HepG2 (cell line): ENCODE results near the gene UNKL. TPM values are rescaled to one million over a fixed set of nuclear protein-coding genes. Genes with fewer than 3 reads are reported as not detected.

ENCODE experiments used
- BHLHE40 ChIP-seq: IDR thresholded peaks from 2 replicates; pipeline ENCODE4 v1.6.1; 2011; ENCODE audit warnings: low read length, improper control_type of control experiment
- KLF13 ChIP-seq: sonication (generic); formaldehyde crosslinking; IDR thresholded peaks from 2 replicates; pipeline ENCODE4 v1.4.0; 2020; ENCODE audit warnings: mild to moderate bottlenecking, missing genetic modification reagents
- KMT2A ChIP-seq: sonication (generic); formaldehyde crosslinking; IDR thresholded peaks from 2 replicates; pipeline ENCODE4 v1.4.0; 2020; ENCODE audit warnings: missing genetic modification reagents
- MBNL3 ChIP-seq: fragments of 250-450 bp; sonication (Bioruptor Pico); conservative IDR thresholded peaks from 2 replicates; pipeline ENCODE4 v1.8.0; 2022; ENCODE audit warnings: mild to moderate bottlenecking, inconsistent platforms
- MZF1 ChIP-seq: sonication (generic); formaldehyde crosslinking; IDR thresholded peaks from 2 replicates; pipeline ENCODE4 v1.8.1; 2023; ENCODE audit warnings: mild to moderate bottlenecking, missing genetic modification reagents, borderline replicate concordance
- NFYC ChIP-seq: IDR thresholded peaks from 2 replicates; pipeline ENCODE4 v1.6.1; 2016; ENCODE audit warnings: missing genetic modification reagents, missing compliant biosample characterization
- POLR2G ChIP-seq: fragments of 200-400 bp; formaldehyde crosslinking; IDR thresholded peaks from 2 replicates; pipeline ENCODE4 v1.6.1; 2018; ENCODE audit warnings: mild to moderate bottlenecking, low read depth, low read length, moderate library complexity
- RBM39 ChIP-seq: fragments of 200-400 bp; formaldehyde crosslinking; IDR thresholded peaks from one replicate; pipeline ENCODE4 v1.6.1; 2018; ENCODE audit warnings: antibody characterized with exemption, mild to moderate bottlenecking, low read depth, low read length; ENCODE audit not compliant: poor library complexity, severe bottlenecking
- SALL2 ChIP-seq: sonication (generic); formaldehyde crosslinking; IDR thresholded peaks from 2 replicates; pipeline ENCODE4 v1.8.1; 2023; ENCODE audit warnings: mild to moderate bottlenecking, missing genetic modification reagents, inconsistent platforms
- SETDB1 ChIP-seq: sonication (generic); formaldehyde crosslinking; IDR thresholded peaks from 2 replicates; pipeline ENCODE4 v1.5.1; 2020; ENCODE audit warnings: missing genetic modification reagents, mild to moderate bottlenecking, borderline replicate concordance
- ZMYM4 ChIP-seq: sonication (generic); formaldehyde crosslinking; IDR thresholded peaks from 2 replicates; pipeline ENCODE4 v1.8.1; 2023; ENCODE audit warnings: mild to moderate bottlenecking, missing genetic modification reagents
- ZNF138 ChIP-seq: sonication (generic); formaldehyde crosslinking; IDR thresholded peaks from 2 replicates; pipeline ENCODE4 v1.5.0; 2020; ENCODE audit warnings: mild to moderate bottlenecking, low read depth, missing genetic modification reagents
- ZNF484 ChIP-seq: sonication (generic); formaldehyde crosslinking; IDR thresholded peaks from 2 replicates; pipeline ENCODE4 v1.5.1; 2020; ENCODE audit warnings: mild to moderate bottlenecking, low read depth, missing genetic modification reagents, borderline replicate concordance
- ZNF674 ChIP-seq: sonication (generic); formaldehyde crosslinking; IDR thresholded peaks from 2 replicates; pipeline ENCODE4 v1.5.0; 2020; ENCODE audit warnings: low read depth, mild to moderate bottlenecking, missing genetic modification reagents
- ZNF678 ChIP-seq: sonication (generic); formaldehyde crosslinking; IDR thresholded peaks from 2 replicates; pipeline ENCODE4 v1.4.0; 2020; ENCODE audit warnings: mild to moderate bottlenecking, missing genetic modification reagents
- ZNF766 ChIP-seq: sonication (generic); formaldehyde crosslinking; IDR thresholded peaks from 2 replicates; pipeline ENCODE4 v1.5.0; 2020; ENCODE audit warnings: missing genetic modification reagents, borderline replicate concordance
- ZNF879 ChIP-seq: sonication (generic); formaldehyde crosslinking; IDR thresholded peaks from 2 replicates; pipeline ENCODE4 v1.8.1; 2023; ENCODE audit warnings: missing genetic modification reagents
- polyA plus RNA-seq, 8 experiments: library from polyadenylated mRNA; depleted of rRNA in 3 of 8; stranded (reverse) in 7 of 8; unstranded in 1 of 8; fragments of >200 nt; fragmentation: Illumina TruSeq in 4 of 8; extraction: Trizol in 4 of 8; gene quantifications; 2 replicates each; pipeline versions ENCODE4 v1.2.1 to v1.2.3, GENCODE V29; 2011 to 2016; ENCODE audit warnings: low read depth in 4 of 8, missing spikeins in 1 of 8, mixed read lengths in 1 of 8; ENCODE audit not compliant: insufficient read depth in 1 of 8
- total RNA-seq, 5 experiments: library from RNA; depleted of rRNA; stranded (reverse); fragments of >200 nt; fragmentation: Illumina TruSeq; extraction: Trizol; gene quantifications; 2 replicates each; pipeline ENCODE4 v1.2.3, GENCODE V29; 2016; ENCODE audit warnings: low read depth in 1 of 5
- TF ChIP-seq, protein P1 (sequence below): IDR thresholded peaks from 2 replicates; pipeline ENCODE4 v1.6.1; 2012; ENCODE audit warnings: low read depth, low read length, improper control_type of control experiment
- TF ChIP-seq, protein P2 (sequence below): sonication (generic); formaldehyde crosslinking; IDR thresholded peaks from 2 replicates; pipeline ENCODE4 v1.5.1; 2020; ENCODE audit warnings: mild to moderate bottlenecking, missing genetic modification reagents, moderate library complexity
- TF ChIP-seq, protein P3 (sequence below): sonication (generic); formaldehyde crosslinking; IDR thresholded peaks from 2 replicates; pipeline ENCODE4 v1.4.0; 2020; ENCODE audit warnings: mild to moderate bottlenecking, missing genetic modification reagents
- TF ChIP-seq, protein P4 (sequence below): IDR thresholded peaks from 2 replicates; pipeline ENCODE4 v1.6.1; 2018; ENCODE audit warnings: missing genetic modification reagents, mild to moderate bottlenecking, missing compliant biosample characterization
- TF ChIP-seq, protein P5 (sequence below): sonication (generic); formaldehyde crosslinking; IDR thresholded peaks from 2 replicates; pipeline ENCODE4 v1.4.0; 2020; ENCODE audit warnings: mild to moderate bottlenecking, missing genetic modification reagents

The UNKL gene
- total and polyA plus RNA-seq, 2 of the 13 experiments (the other 11 are each of a cell fraction or from before 2014, with no cell fraction given): 10.4 to 17.6 TPM

DNA sequence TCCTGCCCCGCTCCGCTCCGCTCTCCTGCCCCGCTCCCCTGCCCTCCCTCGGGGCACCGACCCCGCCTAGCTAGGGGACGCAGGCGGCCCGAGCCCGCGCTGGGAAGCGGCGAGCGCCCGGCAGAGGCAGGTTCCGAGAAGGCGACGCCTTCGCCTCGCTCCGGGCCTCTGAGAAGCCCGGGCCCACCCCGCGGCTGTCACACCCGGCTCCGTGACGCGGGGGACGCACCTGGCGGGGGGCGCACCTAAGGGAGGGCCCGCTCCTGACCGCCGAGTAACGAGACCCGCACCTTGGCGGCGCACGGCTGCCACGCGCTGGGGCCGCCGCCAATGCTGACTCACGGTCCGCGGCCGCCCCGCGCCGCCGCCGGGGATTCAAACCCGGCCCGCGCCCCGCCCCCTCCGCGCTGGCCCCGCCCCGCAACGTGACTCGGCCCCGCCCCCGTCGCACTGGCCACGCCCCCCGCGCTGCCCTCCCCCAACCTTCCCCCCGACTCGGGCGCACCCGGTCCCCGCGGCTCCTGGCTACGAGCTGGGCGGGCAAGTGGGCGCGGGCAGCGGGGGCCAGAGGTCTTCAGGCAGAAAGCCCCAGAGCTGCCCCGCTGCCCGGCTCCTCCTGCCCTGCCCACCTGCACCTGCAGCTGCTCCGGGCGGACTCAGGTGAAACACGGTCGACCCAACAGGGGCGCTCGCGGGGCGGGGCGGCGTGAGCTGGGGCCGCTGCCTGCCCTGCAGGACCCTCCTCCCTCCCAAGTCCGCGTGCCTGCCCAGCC, 35.0 kb downstream of the UNKL start (continued):
- TF ChIP-seq, protein P1, sequence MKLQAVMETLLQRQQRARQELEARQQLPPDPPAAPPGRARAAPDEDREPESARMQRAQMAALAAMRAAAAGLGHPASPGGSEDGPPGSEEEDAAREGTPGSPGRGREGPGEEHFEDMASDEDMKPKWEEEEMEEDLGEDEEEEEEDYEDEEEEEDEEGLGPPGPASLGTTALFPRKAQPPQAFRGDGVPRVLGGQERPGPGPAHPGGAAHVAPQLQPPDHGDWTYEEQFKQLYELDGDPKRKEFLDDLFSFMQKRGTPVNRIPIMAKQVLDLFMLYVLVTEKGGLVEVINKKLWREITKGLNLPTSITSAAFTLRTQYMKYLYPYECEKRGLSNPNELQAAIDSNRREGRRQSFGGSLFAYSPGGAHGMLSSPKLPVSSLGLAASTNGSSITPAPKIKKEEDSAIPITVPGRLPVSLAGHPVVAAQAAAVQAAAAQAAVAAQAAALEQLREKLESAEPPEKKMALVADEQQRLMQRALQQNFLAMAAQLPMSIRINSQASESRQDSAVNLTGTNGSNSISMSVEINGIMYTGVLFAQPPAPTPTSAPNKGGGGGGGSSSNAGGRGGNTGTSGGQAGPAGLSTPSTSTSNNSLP: no peak
- TF ChIP-seq ZNF484 (CRISPR knock-in tag): no peak
- no peak for TF ChIP-seq KLF13
- TF ChIP-seq BHLHE40: peak; percentile 72; the same call in 1 of the 2 replicates
- no peak for TF ChIP-seq SETDB1 (CRISPR knock-in tag)
- TF ChIP-seq, protein P2, sequence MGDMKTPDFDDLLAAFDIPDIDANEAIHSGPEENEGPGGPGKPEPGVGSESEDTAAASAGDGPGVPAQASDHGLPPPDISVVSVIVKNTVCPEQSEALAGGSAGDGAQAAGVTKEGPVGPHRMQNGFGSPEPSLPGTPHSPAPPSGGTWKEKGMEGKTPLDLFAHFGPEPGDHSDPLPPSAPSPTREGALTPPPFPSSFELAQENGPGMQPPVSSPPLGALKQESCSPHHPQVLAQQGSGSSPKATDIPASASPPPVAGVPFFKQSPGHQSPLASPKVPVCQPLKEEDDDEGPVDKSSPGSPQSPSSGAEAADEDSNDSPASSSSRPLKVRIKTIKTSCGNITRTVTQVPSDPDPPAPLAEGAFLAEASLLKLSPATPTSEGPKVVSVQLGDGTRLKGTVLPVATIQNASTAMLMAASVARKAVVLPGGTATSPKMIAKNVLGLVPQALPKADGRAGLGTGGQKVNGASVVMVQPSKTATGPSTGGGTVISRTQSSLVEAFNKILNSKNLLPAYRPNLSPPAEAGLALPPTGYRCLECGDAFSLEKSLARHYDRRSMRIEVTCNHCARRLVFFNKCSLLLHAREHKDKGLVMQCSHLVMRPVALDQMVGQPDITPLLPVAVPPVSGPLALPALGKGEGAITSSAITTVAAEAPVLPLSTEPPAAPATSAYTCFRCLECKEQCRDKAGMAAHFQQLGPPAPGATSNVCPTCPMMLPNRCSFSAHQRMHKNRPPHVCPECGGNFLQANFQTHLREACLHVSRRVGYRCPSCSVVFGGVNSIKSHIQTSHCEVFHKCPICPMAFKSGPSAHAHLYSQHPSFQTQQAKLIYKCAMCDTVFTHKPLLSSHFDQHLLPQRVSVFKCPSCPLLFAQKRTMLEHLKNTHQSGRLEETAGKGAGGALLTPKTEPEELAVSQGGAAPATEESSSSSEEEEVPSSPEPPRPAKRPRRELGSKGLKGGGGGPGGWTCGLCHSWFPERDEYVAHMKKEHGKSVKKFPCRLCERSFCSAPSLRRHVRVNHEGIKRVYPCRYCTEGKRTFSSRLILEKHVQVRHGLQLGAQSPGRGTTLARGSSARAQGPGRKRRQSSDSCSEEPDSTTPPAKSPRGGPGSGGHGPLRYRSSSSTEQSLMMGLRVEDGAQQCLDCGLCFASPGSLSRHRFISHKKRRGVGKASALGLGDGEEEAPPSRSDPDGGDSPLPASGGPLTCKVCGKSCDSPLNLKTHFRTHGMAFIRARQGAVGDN (CRISPR knock-in tag): peak; percentile 61
- no peak for TF ChIP-seq ZNF674 (CRISPR knock-in tag)
- TF ChIP-seq KMT2A (CRISPR knock-in tag): peak; percentile 2; the same call in 1 of the 2 replicates
- TF ChIP-seq, protein P3, sequence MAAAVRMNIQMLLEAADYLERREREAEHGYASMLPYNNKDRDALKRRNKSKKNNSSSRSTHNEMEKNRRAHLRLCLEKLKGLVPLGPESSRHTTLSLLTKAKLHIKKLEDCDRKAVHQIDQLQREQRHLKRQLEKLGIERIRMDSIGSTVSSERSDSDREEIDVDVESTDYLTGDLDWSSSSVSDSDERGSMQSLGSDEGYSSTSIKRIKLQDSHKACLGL (CRISPR knock-in tag): peak; percentile 70
- no peak for TF ChIP-seq ZNF138 (CRISPR knock-in tag)
- TF ChIP-seq MBNL3: no peak
- 0 out of 2 replicates have a peak, but pooled peaks have one; percentile 32 for TF ChIP-seq ZNF766 (CRISPR knock-in tag)
- TF ChIP-seq, protein P4, sequence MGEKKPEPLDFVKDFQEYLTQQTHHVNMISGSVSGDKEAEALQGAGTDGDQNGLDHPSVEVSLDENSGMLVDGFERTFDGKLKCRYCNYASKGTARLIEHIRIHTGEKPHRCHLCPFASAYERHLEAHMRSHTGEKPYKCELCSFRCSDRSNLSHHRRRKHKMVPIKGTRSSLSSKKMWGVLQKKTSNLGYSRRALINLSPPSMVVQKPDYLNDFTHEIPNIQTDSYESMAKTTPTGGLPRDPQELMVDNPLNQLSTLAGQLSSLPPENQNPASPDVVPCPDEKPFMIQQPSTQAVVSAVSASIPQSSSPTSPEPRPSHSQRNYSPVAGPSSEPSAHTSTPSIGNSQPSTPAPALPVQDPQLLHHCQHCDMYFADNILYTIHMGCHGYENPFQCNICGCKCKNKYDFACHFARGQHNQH (CRISPR knock-in tag): no peak
- TF ChIP-seq MZF1 (CRISPR knock-in tag): no peak
- TF ChIP-seq NFYC (CRISPR knock-in tag): no peak
- TF ChIP-seq ZNF879 (CRISPR knock-in tag): no peak
- no peak for TF ChIP-seq SALL2 (CRISPR knock-in tag)
- TF ChIP-seq, protein P5, sequence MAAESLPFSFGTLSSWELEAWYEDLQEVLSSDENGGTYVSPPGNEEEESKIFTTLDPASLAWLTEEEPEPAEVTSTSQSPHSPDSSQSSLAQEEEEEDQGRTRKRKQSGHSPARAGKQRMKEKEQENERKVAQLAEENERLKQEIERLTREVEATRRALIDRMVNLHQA (CRISPR knock-in tag): no peak
- no peak for TF ChIP-seq ZMYM4
- peak; percentile 63 for TF ChIP-seq RBM39
- TF ChIP-seq POLR2G: peak; percentile 72
- TF ChIP-seq ZNF678 (CRISPR knock-in tag): no peak
